HepG2 (cell line): Measurements from ENCODE around the gene ESF1. TPM values are rescaled to one million over a fixed set of nuclear protein-coding genes. Genes with fewer than 3 reads are reported as not detected.

Source experiments
- AHDC1 ChIP-seq: sonication (generic); formaldehyde crosslinking; IDR thresholded peaks from 2 replicates; pipeline ENCODE4 v1.5.1; 2020; ENCODE audit warnings: mild to moderate bottlenecking, missing genetic modification reagents, borderline replicate concordance
- ARID3A ChIP-seq: IDR thresholded peaks from 2 replicates; pipeline ENCODE4 v1.6.1; 2012; ENCODE audit warnings: low read depth, low read length, improper control_type of control experiment
- ATF7-NPFF ChIP-seq: sonication (generic); formaldehyde crosslinking; IDR thresholded peaks from 2 replicates; pipeline ENCODE4 v1.8.1; 2023; ENCODE audit warnings: mild to moderate bottlenecking, low read depth, missing genetic modification reagents, moderate library complexity
- KLF16 ChIP-seq, 2 experiments: sonication (generic) in 1 of 2; formaldehyde crosslinking in 1 of 2; IDR thresholded peaks; 2 replicates each; pipeline versions ENCODE4 v1.6.1 to v1.8.0; 2016 to 2023; ENCODE audit warnings: missing genetic modification reagents in 2 of 2, missing compliant biosample characterization in 1 of 2
- MAFF ChIP-seq: IDR thresholded peaks from 2 replicates; pipeline ENCODE4 v1.6.1; 2011; ENCODE audit warnings: low read depth, low read length, improper control_type of control experiment
- PRDM15 ChIP-seq: sonication (generic); formaldehyde crosslinking; IDR thresholded peaks from 2 replicates; pipeline ENCODE4 v1.4.0; 2020; ENCODE audit warnings: missing genetic modification reagents
- REPIN1 ChIP-seq: sonication (generic); formaldehyde crosslinking; IDR thresholded peaks from 2 replicates; pipeline ENCODE4 v1.8.0; 2022; ENCODE audit warnings: missing genetic modification reagents, low read depth, mild to moderate bottlenecking, borderline replicate concordance
- THYN1 ChIP-seq: sonication (generic); formaldehyde crosslinking; IDR thresholded peaks from 2 replicates; pipeline ENCODE4 v1.8.1; 2023; ENCODE audit warnings: low read depth, mild to moderate bottlenecking, moderate library complexity, missing genetic modification reagents, borderline replicate concordance
- TIGD3 ChIP-seq: sonication (generic); formaldehyde crosslinking; IDR thresholded peaks from 2 replicates; pipeline ENCODE4 v1.5.1; 2020; ENCODE audit warnings: mild to moderate bottlenecking, missing genetic modification reagents, borderline replicate concordance
- ZFP90 ChIP-seq: sonication (generic); formaldehyde crosslinking; IDR thresholded peaks from 2 replicates; pipeline ENCODE4 v1.8.0; 2022; ENCODE audit warnings: missing genetic modification reagents, mild to moderate bottlenecking, inconsistent platforms, borderline replicate concordance
- ZNF253 ChIP-seq: sonication (generic); formaldehyde crosslinking; IDR thresholded peaks from 2 replicates; pipeline ENCODE4 v1.8.0; 2022; ENCODE audit warnings: mild to moderate bottlenecking, missing genetic modification reagents, borderline replicate concordance
- ZNF468 ChIP-seq: sonication (generic); formaldehyde crosslinking; IDR thresholded peaks from 2 replicates; pipeline ENCODE4 v1.8.0; 2022; ENCODE audit warnings: mild to moderate bottlenecking, moderate library complexity, missing genetic modification reagents
- ZNF670 ChIP-seq: sonication (generic); formaldehyde crosslinking; IDR thresholded peaks from 2 replicates; pipeline ENCODE4 v1.8.0; 2022; ENCODE audit warnings: mild to moderate bottlenecking, missing genetic modification reagents, borderline replicate concordance
- ZSCAN30 ChIP-seq: sonication (generic); formaldehyde crosslinking; IDR thresholded peaks from 2 replicates; pipeline ENCODE4 v1.5.0; 2020; ENCODE audit warnings: mild to moderate bottlenecking, missing genetic modification reagents
- polyA plus RNA-seq, 8 experiments: library from polyadenylated mRNA; depleted of rRNA in 3 of 8; stranded (reverse) in 7 of 8; unstranded in 1 of 8; fragments of >200 nt; fragmentation: Illumina TruSeq in 4 of 8; extraction: Trizol in 4 of 8; gene quantifications; 2 replicates each; pipeline versions ENCODE4 v1.2.1 to v1.2.3, GENCODE V29; 2011 to 2016; ENCODE audit warnings: low read depth in 4 of 8, missing spikeins in 1 of 8, mixed read lengths in 1 of 8; ENCODE audit not compliant: insufficient read depth in 1 of 8
- total RNA-seq, 5 experiments: library from RNA; depleted of rRNA; stranded (reverse); fragments of >200 nt; fragmentation: Illumina TruSeq; extraction: Trizol; gene quantifications; 2 replicates each; pipeline ENCODE4 v1.2.3, GENCODE V29; 2016; ENCODE audit warnings: low read depth in 1 of 5

ESF1 gene
- total and polyA plus RNA-seq, 2 of the 13 experiments (the other 11 are each of a cell fraction or from before 2014, with no cell fraction given), result 7.3 to 66.9 TPM

- TF ChIP-seq AHDC1 (CRISPR knock-in tag) (no peak), KLF16 (CRISPR knock-in tag; IDR thresholded peaks at IDR 0.05) (no peak), ZSCAN30 (CRISPR knock-in tag) (no peak), ZFP90 (no peak), ARID3A (peak; percentile 64), PRDM15 (no peak), TIGD3 (CRISPR knock-in tag) (no peak), ZNF670 (CRISPR knock-in tag) (no peak), MAFF (peak; percentile 12; the same call in 1 of the 2 replicates), ZNF468 (no peak), ZNF253 (no peak), ATF7-NPFF (no peak), THYN1 (CRISPR knock-in tag) (no peak), REPIN1 (no peak)
Observed at GRCh38 chr20:13788167-13788834, 3.6 kb upstream of the ESF1 start (continued).
